Activated naive CD8-positive, alpha-beta T cell treated with anti-CD3 and anti-CD28 coated beads, Interleukin-2, amount 10 ng/mL, durations not matched to agents 7 days and 5 days (primary cell): Measurements from ENCODE around the gene METTL3. TPM values are rescaled to one million over a fixed set of nuclear protein-coding genes. Genes with fewer than 3 reads are reported as not detected.

ENCODE experiments used
- ATAC-seq: fragments of 150-1000 bp; cut with Tn5 transposase; one replicate; pipeline ENCODE4 v1.10.0; 2021; ENCODE audit warnings: low read depth, moderate library complexity
- POLR2A ChIA-PET: fragments of 350-600 bp; sonication (Branson Sonifier 250); formaldehyde crosslinking; loops from one replicate; lab custom pipeline; 2021; ENCODE audit warnings: antibody characterized with exemption; lab: Charles Lee
- DNase-seq: peaks from one replicate; pipeline ENCODE4 v3.0.0; 2021
- H3K27ac Mint-ChIP-seq: one replicate; pipeline ENCODE4 v1.8.0; 2022; ENCODE audit warnings: mild to moderate bottlenecking, mixed read lengths
- H3K27me3 Mint-ChIP-seq: one replicate; pipeline ENCODE4 v1.8.0; 2022; ENCODE audit warnings: mild to moderate bottlenecking, moderate library complexity, mixed read lengths
- H3K36me3 Mint-ChIP-seq: one replicate; pipeline ENCODE4 v1.8.0; 2021; ENCODE audit warnings: mild to moderate bottlenecking, mixed read lengths
- H3K4me1 Mint-ChIP-seq: one replicate; pipeline ENCODE4 v1.8.0; 2021; ENCODE audit warnings: mixed read lengths
- H3K4me3 Mint-ChIP-seq: one replicate; pipeline ENCODE4 v1.8.0; 2022; ENCODE audit warnings: mild to moderate bottlenecking, moderate library complexity, mixed read lengths
- H3K9me3 Mint-ChIP-seq: one replicate; pipeline ENCODE4 v1.8.0; 2021; ENCODE audit warnings: mixed read lengths
- total RNA-seq, 2 experiments: library from RNA; stranded (reverse); gene quantifications; one replicate each; pipeline ENCODE4 v1.2.3, GENCODE V29; 2021

The METTL3 gene
- total RNA-seq, 2 experiments from 2014 or later = 89.2 to 90.9 TPM

DNA sequence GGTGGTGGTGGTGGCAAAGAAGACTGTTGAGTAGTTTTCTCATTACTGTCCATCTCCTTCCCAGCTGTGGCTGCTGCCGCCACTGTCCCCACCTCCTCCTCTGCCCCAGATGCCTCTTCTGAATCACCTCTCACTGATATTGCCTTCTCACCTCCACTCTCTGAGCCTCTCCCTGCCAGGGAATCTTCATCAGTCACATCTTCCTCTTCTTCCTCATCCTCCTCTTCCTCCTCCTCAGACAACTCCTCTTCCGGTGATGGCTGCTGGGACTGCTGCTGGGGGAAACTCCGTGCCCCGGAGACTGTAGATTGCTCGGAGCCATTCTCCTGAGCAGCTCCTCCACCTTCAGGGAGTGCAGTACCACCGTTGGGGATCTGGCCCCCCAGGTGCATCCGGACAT lies 12.1 kb upstream of the METTL3 start:
- Mint-ChIP-seq H3K27me3 (peaks cover 9% of the 10 kb centered on the region), H3K4me3 (no peak overlapping the region), H3K9me3 (no peaks in the 10 kb centered on the region), H3K27ac (no peak overlapping the region), H3K36me3 (no peaks in the 10 kb centered on the region), H3K4me1 (peaks cover 9% of the 10 kb centered on the region)
- POLR2A ChIA-PET = interaction anchor here (5.4 kb wide), 1 partner anchor 12 kb away, joined by 48 read pairs; the partner anchor contains the start of gene METTL3
- no peak for DNase-seq
- ATAC-seq = no peak

DNA sequence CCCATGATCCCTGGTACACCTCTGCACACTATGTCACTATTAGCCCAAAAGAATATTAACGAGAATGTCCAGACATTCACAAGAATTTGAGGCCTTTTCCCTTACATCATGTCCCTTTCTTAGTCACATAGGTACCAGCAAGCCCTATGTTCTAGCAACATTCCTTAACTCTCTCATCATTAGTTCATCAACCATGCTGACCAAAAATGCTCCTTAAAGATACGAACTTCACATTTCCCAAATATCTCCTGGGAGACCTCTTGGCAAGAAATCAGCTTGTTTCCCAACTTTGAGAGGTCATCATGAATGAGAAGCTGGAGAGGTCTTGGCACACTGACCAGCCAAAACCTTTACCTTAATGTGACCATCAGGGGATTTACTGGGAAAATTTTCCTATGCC lies 10.4 kb upstream of the METTL3 start:
- Mint-ChIP-seq H3K27me3 (peaks cover 9% of the 10 kb centered on the region), H3K4me1 (peaks cover 2% of the 10 kb centered on the region), H3K27ac (no peak overlapping the region), H3K9me3 (no peaks in the 10 kb centered on the region), H3K36me3 (no peaks in the 10 kb centered on the region), H3K4me3 (no peak overlapping the region)
- no peak for ATAC-seq
- DNase-seq = no peak
- POLR2A ChIA-PET = no interaction called here

DNA sequence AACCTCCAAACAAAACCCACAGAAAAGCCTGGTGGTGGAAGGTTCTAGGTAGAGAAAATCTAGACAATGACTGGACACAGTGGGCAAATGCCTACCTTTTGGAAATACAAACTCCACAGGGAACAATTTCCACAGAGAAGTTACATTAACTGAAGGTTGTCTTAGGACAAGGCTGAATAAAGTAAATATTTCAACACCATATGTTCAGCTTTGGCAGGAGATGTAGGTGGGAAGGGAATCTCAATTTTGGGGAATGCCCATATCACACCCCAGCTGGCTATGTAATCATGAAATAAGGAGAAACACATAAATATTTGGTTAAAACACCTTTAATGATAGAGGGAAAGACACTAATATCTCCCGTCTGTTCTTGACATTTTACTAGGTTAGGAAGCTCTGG lies 9.6 kb upstream of the METTL3 start:
- no peak overlapping the region for H3K4me3 Mint-ChIP-seq
- H3K27ac Mint-ChIP-seq = no peak overlapping the region

DNA sequence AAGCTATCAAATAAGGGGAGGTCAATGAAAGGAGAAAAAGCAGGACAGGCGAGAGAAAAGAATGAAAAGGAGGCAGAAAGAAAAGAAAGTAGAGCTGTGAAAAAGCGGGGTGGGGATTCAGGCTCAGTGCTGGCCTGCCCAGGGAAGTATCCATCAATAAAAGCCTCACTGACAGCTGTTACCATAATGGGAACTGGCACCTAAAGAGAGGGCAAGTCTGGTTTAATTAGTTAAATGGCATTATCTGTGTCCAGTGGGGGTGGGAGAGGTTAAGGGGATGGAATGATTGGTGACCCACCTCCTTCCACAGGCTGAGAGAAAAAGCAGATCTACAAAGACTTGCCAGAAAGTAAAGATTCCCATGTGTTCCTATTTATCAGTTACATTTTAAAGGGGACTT lies 7.6 kb upstream of the METTL3 start:
- POLR2A ChIA-PET = no interaction called here
- Mint-ChIP-seq H3K4me1 (no peaks in the 10 kb centered on the region), H3K27me3 (peaks cover 14% of the 10 kb centered on the region), H3K27ac (no peak overlapping the region), H3K4me3 (no peak overlapping the region), H3K9me3 (no peaks in the 10 kb centered on the region), H3K36me3 (no peaks in the 10 kb centered on the region)
- ATAC-seq = no peak
- DNase-seq = no peak

More for the DNA sequence above, 9.6 kb upstream of the METTL3 start:
- Mint-ChIP-seq H3K36me3 (no peaks in the 10 kb centered on the region), H3K9me3 (no peaks in the 10 kb centered on the region), H3K27me3 (peaks cover 9% of the 10 kb centered on the region), H3K4me1 (peaks cover 2% of the 10 kb centered on the region)
- ATAC-seq (no peak), DNase-seq (no peak)
- POLR2A ChIA-PET = no interaction called here

DNA sequence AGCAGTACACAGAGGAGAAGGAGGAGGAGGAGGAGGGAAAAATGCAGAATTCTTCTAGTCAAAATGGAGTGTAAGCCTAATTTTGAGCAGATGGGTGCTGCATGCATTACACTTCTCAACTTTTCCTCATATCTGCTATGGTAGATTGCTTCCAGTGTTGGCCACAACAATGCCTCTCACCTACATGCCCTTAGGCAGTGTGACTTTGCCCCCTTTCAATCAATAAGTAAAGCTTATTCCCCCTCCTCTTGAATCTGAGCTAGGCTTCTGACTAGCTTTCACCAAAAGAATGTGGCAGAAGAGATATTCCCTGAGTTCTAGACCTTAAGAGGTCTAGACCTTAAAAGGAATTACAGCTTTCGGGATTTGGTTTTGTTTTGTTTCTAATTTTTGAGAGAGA lies 3.2 kb upstream of the METTL3 start:
- H3K36me3 Mint-ChIP-seq = peaks cover 5% of the 10 kb centered on the region
- POLR2A ChIA-PET = no interaction called here

DNA sequence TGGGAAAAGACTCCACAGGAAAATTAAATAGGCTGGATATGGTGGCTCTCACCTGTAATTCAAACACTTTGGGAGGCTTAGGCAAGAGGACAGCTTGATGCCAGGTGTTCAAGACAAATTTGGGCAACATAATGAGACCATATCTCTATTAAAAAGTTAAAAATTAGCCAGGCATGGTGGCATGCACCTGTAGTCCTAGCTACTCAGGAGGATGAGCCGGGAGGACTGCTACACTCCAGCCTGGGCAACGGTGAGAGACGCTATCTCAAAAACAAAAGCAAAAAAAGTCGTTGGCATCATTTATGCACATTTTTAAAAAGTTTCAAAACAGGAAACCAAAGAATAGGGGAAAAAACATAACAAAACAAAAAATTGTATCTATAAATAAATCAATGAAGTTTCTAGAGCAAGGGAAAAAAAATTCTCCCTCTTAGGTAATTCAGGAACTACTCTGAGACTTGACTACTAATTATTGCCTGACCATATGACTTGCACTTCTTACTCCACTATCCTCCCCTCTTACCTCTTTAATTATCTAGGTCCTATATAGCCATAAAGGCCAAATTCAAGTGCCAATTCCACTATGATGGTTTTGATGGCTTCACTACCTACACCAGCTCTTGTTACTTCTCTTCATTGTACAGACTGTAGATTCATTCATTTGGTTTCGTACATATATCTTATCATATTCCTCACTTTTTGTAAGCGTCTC lies 1.6 kb downstream of the METTL3 start:
- peaks cover 29% of the 10 kb centered on the region for H3K4me1 Mint-ChIP-seq
- peaks cover 16% of the 10 kb centered on the region for H3K36me3 Mint-ChIP-seq
- ATAC-seq (no peak), DNase-seq (no peak)
- H3K4me3 Mint-ChIP-seq = peak overlapping the region; percentile 95
- no peaks in the 10 kb centered on the region for H3K9me3 Mint-ChIP-seq
- H3K27me3 Mint-ChIP-seq = peaks cover 2% of the 10 kb centered on the region
- POLR2A ChIA-PET = interaction anchor here (2.8 to 5.2 kb wide), 3 partner anchors 11 to 32 kb away, joined by 14 to 48 read pairs (median 30); partner anchors contain the start of genes RAB2B, SALL2 and TOX4
- H3K27ac Mint-ChIP-seq = peak overlapping the region; percentile 96

More for the DNA sequence above, 3.2 kb upstream of the METTL3 start:
- no peak overlapping the region for H3K27ac Mint-ChIP-seq
- no peak for DNase-seq
- peaks cover 15% of the 10 kb centered on the region for H3K4me1 Mint-ChIP-seq
- no peak overlapping the region for H3K4me3 Mint-ChIP-seq
- H3K9me3 Mint-ChIP-seq = no peaks in the 10 kb centered on the region
- no peak for ATAC-seq
- H3K27me3 Mint-ChIP-seq = peaks cover 10% of the 10 kb centered on the region

DNA sequence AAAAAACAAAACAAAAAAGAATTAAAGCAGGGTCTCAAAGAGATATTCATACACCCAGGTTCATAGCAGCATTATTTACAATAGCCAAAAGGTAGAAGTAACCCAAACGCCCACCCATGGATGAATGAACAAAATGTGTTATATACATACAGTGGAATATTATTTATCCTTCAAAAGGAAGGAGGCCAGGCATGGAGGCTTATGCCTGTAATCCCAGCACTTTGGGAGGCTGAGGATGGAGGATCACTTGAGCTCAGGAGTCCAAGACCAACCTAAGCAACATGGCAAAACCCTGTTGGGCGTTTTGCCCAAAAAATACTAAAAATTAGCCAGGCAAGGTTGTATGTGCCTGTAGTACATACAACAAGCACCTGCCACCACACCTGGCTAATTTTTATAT lies 4.6 kb downstream of the METTL3 start:
- POLR2A ChIA-PET = no interaction called here
- no peak overlapping the region for H3K27ac Mint-ChIP-seq
- H3K4me3 Mint-ChIP-seq = no peak overlapping the region
- peaks cover 23% of the 10 kb centered on the region for H3K36me3 Mint-ChIP-seq
- DNase-seq = no peak
- no peaks in the 10 kb centered on the region for H3K27me3 Mint-ChIP-seq
- peaks cover 36% of the 10 kb centered on the region for H3K4me1 Mint-ChIP-seq
- no peak for ATAC-seq
- H3K9me3 Mint-ChIP-seq = no peaks in the 10 kb centered on the region

DNA sequence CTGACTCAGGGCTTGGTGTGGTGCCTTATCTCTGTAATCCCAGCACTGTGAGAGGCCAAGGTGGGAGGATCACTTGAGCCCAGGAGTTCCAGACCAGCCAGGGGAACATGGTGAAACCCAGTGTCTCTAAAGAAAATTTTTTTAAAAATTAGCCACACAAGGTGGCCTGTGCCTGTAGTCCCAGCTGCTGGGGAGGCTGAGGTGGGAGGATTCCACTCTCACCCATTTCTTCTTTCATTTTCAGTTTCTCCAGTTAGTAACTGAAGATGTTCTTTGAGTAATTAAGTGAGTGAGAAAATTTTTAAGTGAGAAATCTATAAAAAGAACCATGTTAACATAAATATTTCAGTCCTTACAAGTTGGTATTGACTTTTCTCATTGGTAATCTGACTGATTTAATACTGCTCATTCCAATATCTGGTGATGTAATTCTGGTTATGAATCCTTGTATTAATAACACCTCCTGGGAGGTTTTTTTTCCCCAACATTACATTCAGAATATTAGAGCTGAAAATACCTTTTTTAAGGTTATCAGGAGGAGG lies 6.1 kb downstream of the METTL3 start:
- H3K9me3 Mint-ChIP-seq = no peaks in the 10 kb centered on the region
- peak overlapping the region; percentile 73 for H3K4me3 Mint-ChIP-seq
- ATAC-seq = peak; percentile 82
- POLR2A ChIA-PET = interaction anchor here (0.9 kb wide), 1 partner anchor 22 kb away, joined by 3 read pairs; no protein-coding TSS in a partner anchor
- peak overlapping the region; percentile 81 for H3K27ac Mint-ChIP-seq
- H3K36me3 Mint-ChIP-seq = peaks cover 33% of the 10 kb centered on the region
- H3K4me1 Mint-ChIP-seq = peaks cover 33% of the 10 kb centered on the region
- no peak for DNase-seq
- H3K27me3 Mint-ChIP-seq = no peaks in the 10 kb centered on the region

DNA sequence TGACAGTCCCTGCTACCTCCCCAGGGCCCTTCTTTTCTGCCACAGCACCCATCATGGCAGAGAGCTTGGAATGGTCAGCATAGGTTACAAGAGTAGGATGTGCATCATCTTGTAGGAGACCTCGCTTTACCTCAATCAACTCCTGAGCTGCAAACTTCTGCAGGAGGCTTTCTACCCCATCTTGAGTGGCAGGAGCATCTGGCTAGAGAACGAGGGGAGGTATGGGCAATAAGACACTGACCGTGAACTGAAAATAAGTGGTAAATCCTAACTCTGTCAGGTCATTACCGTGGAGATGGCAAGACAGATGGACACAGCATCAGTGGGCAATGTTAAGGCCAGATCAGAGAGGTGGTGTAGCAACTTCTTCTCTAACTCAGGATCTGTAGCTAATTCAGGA lies 7.8 kb downstream of the METTL3 start:
- no peak overlapping the region for H3K4me3 Mint-ChIP-seq
- H3K27me3 Mint-ChIP-seq = no peaks in the 10 kb centered on the region
- H3K36me3 Mint-ChIP-seq = peaks cover 43% of the 10 kb centered on the region
- ATAC-seq (no peak), DNase-seq (no peak)
- H3K4me1 Mint-ChIP-seq = peaks cover 37% of the 10 kb centered on the region
- peak overlapping the region; percentile 44 for H3K27ac Mint-ChIP-seq
- H3K9me3 Mint-ChIP-seq = no peaks in the 10 kb centered on the region
- POLR2A ChIA-PET = interaction anchor here (1.0 kb wide), 1 partner anchor 12 kb away, joined by 3 read pairs; no protein-coding TSS in a partner anchor

DNA sequence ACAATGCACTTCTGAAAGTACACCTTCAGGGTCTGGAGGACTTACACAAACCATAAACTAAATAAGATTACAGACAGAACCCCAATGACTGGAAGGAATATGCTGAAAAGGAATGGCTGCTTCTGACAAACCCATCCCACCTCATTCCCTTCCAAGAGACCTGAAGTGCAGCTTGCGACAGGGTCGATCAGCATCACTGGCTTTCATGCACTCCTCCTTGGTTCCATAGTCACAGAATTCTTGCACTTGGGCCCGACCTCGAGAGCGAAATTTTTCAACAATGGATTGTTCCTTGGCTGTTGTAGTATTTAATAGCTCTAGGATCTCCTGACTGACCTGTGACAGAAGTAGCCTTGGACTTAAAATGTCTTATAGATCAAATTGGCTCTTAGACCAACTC lies 9.6 kb downstream of the METTL3 start:
- Mint-ChIP-seq H3K36me3 (peaks cover 38% of the 10 kb centered on the region), H3K27ac (no peak overlapping the region), H3K9me3 (no peaks in the 10 kb centered on the region), H3K27me3 (no peaks in the 10 kb centered on the region), H3K4me3 (no peak overlapping the region), H3K4me1 (peaks cover 35% of the 10 kb centered on the region)
- DNase-seq (no peak), ATAC-seq (no peak)
- POLR2A ChIA-PET = interaction anchor here (0.8 to 1.4 kb wide), 2 partner anchors 9 to 191 kb away, joined by 3 read pairs; no protein-coding TSS in a partner anchor

DNA sequence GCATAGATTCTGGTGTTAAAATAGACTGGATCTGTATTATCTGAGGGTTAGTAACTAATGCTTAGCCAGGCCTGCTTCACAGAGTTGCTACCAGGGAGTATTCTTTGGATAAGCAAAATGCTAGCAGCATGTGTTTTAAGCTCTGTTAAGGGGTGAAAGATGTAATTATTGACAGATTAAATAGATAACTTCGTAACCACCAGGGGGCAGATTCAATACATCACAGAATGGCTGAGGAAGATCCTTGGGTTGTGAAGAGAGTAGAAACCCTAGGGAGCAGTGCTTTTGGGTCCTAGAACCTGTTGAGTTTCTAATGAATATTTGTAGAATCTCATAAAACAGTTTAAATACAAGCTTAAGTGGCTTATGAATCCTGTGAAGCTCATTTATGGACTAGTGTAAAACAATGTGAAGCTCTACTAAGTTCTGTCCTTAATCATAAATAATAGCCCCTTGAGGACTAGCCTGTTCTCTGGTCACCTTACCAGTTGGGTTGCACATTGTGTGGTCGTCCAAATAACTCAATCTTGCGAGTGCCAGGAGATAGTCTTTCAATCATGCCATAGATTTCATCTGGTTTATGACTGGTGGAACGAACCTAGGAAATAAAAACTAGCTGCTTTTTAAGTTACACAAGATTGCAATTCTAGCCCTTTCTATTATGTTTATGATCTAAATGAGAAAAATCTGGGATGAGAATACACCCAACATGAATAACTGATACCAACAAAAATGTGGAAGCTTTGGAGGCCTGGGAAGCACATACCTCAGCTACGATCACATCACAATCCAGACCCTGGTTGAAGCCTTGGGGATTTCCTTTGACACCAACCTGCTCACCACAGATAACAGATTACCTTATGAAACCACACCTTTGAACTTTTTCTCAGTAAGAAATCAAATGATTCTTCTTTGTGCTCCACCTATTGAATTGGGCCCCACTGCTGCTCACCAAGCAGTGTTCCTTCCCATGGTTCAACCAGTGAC lies 12.3 kb downstream of the METTL3 start:
- Mint-ChIP-seq H3K27me3 (no peaks in the 10 kb centered on the region), H3K36me3 (peaks cover 48% of the 10 kb centered on the region), H3K27ac (peak overlapping the region; percentile 73), H3K4me3 (peak overlapping the region; percentile 28), H3K4me1 (peaks cover 24% of the 10 kb centered on the region), H3K9me3 (no peaks in the 10 kb centered on the region)
- POLR2A ChIA-PET = interaction anchor here (0.5 to 1.8 kb wide), 3 partner anchors 12 to 1011 kb away, joined by 3 to 14 read pairs (median 6); partner anchors contain the start of gene METTL3
- ATAC-seq = peak; percentile 59
- DNase-seq = no peak

DNA sequence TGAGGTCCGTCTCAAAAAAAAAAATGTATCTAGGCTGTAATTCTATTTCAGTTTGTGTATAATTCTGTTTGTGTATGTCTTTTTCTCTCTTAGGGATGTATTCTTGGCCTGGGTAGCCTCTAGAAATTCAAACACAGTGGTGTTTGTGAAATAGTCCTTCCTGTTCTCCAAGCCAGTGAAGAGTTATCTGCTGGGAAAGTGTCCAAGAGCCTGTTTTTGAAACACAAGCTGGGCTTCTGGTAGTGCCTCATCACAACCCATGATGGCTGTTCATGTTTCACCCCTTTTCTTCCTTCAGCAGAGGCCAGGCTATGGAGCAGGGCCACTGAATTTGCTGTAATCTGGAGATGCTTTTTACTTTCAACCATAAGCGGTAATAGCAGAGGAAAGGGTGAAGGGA lies 14.7 kb downstream of the METTL3 start:
- POLR2A ChIA-PET = interaction anchor here (1.3 kb wide), 1 partner anchor 19 kb away, joined by 6 read pairs; the partner anchor contains the start of genes RAB2B and TOX4
- no peaks in the 10 kb centered on the region for H3K27me3 Mint-ChIP-seq
- peaks cover 51% of the 10 kb centered on the region for H3K36me3 Mint-ChIP-seq
- no peak for ATAC-seq
- no peaks in the 10 kb centered on the region for H3K9me3 Mint-ChIP-seq
- H3K27ac Mint-ChIP-seq = no peak overlapping the region
- H3K4me3 Mint-ChIP-seq = no peak overlapping the region
- no peak for DNase-seq
- H3K4me1 Mint-ChIP-seq = peaks cover 16% of the 10 kb centered on the region
